HG03066 (cell line): ENCODE measurements around the gene DAGLA.

ENCODE experiments used
- ATAC-seq: cut with Tn5 transposase; IDR thresholded peaks from one replicate; pipeline ENCODE4 v1.9.1; 2021; ENCODE audit warnings: low read depth; ENCODE audit not compliant: unreplicated experiment

The DAGLA gene

DNA sequence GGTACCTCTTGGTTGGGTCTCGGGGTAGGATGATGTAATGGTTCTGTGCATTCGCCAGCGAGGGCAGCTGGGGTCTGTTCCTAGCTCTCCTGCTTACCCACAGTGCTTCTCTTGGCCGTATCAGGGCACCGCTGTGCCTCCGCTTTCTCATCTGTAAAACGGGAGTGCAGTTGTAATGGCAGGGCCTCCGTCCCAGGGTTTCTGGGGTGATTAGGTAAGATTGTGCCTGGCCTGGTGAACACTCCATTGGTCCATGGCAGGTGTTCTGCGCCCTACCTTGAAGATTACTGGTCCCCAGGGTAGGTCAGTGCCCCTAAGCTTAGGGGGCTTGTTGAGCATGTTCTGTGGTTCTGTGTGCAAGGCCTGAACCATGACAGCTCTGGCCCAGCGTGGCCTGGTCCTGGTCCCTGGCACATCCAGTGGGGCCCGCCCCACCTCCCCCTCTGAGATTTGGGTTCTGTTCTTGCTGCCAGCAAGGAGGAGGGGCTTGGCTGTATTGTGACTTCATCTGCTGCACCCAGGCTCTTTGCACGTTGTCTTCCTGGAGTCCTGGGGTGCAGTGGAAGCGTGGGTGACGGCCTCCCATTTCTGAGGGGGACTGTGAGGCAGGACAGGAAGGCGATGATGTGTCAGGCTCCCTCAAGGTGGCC is 77.1 kb downstream of the DAGLA start:
- no peak for ATAC-seq

DNA sequence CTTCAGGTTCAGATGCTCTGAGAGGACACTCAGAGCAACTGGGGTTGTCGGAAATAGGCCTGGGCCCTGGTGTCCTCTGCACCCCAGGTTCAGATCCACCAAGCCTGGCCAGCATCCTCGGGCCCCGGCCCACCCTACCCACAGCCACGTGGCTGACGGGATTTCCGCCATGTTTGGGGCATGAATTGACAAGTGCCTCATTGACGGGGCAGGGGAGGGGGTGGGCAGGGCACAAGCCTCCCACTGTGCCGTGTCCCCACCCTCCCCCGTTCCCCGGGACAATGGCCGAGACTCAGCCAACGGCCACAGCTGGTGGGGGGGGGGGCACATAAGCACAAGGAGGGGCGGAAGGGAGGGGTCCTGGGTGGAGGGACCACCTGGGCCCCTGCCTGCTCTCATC is 80.8 kb downstream of the DAGLA start:
- ATAC-seq, result no peak

GRCh38 chr11:61761440-61762222 is 81.4 kb downstream of the DAGLA start:
- no peak for ATAC-seq

DNA sequence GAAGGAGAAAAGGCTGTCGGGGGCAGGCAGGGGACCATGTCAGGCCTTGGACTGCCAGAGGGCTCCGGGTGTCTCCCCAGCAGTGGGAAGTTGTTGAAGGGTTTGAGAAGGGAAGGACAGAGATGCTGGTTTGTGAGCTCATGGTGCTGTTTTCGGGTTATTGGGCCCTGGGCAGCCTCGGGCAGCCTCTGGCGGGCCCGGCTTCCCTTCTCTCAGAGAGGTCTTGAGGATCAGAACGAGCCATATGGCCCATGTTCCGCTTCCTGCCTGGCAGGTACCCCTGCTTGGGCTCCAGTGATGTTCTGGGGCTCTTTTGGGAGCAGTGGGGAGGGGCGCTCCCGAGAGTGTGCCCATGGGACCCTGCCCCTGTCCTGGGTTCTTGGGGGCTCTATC is 82.0 kb downstream of the DAGLA start:
- no peak for ATAC-seq

GRCh38 chr11:61762798-61763197 is 82.6 kb downstream of the DAGLA start:
- ATAC-seq, result no peak

DNA sequence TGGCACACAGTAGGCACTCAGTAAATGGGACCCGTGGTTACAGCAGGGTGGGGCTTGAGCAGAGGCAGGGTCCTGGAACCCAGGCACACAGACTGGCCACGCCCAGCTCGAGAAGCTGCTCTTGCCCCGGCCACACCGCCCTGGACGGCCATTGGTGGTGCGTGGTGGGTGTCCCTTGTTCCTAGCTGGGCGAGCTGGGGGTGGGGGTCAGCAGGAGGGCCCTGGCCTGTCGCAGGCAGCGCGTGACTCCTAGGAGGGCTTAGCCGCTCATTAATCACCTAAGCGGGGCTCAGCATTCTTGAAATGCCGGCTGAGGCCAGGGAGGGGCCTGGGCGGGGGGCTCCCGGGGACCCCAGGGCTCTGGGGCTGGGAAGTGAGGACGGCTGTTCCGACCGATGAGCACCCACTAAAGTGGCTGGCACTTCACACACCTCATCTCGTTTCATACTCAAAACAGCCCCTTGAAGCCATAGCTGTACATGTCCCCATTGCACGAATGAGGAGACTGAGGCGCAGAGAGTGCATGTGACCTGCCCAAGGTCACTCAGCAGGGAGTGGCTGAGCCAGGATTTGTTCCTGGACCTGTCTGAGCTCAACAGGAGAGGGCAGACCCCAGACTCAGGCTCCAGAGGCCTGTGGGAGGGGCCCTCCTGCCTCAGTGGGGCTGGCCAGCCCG is 83.9 kb downstream of the DAGLA start:
- ATAC-seq, result no peak

GRCh38 chr11:61764606-61765260 is 84.5 kb downstream of the DAGLA start:
- ATAC-seq, result no peak

DNA sequence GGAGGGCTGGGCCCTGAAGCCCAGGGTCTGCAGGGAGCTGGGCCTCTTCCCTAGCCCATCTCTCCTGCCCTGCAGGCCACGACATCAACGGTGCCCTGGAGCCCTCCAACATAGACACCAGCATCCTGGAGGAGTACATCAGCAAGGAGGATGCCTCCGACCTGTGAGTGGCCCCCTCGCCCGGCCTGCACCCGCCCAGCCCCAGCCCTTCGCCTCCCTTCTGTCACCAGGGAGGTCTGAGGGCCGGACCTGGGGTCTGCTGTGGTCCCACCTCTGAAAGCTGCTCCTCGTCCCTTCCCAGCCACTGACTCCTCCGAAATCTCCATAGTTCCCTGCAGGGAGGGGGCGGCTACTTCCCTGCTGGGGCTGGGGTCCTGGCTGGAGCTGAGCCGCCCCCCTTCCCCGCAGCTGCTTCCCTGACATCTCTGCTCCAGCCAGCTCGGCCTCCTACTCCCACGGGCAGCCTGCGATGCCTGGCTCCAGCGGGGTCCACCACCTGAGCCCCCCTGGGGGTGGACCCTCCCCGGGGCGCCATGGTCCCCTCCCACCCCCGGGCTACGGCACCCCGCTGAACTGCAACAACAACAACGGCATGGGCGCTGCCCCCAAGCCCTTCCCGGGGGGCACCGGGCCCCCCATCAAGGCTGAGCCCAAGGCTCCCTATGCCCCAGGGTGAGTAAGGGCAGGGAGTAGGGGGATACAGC is 85.5 kb downstream of the DAGLA start:
- ATAC-seq, result no peak

GRCh38 chr11:61766353-61766841 is 86.2 kb downstream of the DAGLA start:
- no peak for ATAC-seq

- ATAC-seq, result no peak
These were observed 88.3 kb downstream of the DAGLA start for GRCh38 chr11:61768376-61769076.

GRCh38 chr11:61769169-61769920 is 89.2 kb downstream of the DAGLA start:
- ATAC-seq, result no peak

GRCh38 chr11:61769946-61770683 is 89.9 kb downstream of the DAGLA start:
- no peak for ATAC-seq

- ATAC-seq, result no peak
These were observed 91.2 kb downstream of the DAGLA start for GRCh38 chr11:61771195-61771894.

DNA sequence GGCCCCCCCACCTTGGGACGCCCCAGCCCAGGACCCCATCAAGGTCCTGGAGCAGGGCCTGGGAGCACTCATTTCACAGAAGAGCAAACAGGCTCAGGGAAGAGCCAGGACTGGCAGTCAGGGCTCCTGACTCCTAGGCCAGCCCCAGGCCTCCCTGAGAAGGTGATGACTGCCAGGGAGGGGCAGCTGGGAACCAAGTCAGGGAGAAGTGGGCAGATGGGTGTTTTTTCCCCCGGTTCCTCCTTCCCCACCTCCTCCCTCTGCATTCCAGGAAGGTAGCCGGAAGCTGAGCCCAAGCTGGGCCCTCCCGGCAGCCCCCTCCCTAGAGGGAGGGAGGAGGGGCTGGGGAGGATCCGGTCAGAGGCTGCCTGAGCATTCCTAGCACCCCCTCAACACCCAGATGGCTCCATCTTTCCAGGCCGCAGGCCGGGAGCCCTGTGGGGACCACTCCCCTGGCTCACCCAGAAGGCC is 91.8 kb downstream of the DAGLA start:
- no peak for ATAC-seq

DNA sequence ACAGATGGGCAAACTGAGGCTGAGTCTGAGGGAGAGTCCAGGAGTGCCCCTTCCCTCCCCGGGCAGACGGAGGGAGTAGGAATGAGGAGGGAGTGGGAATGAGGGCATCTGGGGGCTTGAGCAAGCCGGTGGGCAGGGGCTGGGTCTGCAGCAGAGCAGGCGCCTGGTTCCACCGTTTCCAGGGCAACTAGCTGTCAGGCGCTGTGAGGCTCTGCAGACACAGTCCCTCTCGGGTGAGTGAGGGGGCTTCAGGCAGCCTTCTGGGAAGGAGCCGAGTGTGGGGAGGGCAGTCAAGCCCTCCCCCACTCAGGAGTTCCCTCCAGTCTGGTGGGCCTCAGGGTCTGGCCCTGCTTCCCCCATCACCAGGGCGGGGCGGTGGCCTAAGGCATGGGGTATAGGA is 93.2 kb downstream of the DAGLA start:
- ATAC-seq, result no peak

DNA sequence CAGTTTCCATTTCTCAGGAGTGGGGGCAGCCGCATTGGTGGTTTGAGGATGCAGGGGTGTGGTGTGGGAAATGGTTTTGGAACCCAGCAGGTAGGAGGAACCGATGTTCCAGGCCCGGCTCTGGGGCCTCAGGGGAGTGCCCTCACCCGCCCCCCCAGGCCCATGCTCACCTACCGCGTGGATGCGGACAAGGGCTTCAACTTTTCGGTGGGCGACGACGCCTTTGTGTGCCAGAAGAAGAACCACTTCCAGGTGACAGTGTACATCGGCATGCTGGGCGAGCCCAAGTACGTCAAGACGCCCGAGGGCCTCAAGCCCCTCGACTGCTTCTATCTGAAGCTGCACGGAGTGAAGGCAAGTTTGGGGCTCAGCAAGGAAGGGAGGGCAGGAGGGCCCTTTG is 93.6 kb downstream of the DAGLA start:
- ATAC-seq, result no peak

DNA sequence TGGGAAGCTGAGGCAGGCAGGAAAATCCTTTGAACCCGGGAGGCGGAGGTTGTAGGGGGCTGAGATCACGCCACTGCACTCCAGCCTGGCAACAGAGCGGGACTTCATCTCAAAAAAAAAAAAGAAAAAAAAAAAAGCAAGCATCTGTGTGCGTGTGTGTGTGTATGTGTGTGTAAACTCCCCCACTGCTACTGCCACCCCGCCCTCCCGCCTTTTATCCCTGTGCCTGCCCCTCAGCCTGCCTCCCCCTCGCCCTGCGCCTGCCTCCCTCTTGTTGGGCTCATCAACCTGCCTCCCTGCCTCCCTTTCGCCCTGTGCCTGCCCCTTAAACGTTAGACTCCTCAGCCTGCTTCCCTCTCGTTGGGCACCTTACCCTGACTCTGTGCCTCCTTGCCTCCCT is 94.2 kb downstream of the DAGLA start:
- ATAC-seq, result no peak

GRCh38 chr11:61775106-61775505 is 94.9 kb downstream of the DAGLA start:
- ATAC-seq, result no peak
